KBM-7 (cell line): ENCODE measurements around the gene STIM2.

ENCODE experiments used
- DNase-seq: peaks from one replicate; pipeline ENCODE4 v3.0.0-alpha.2; 2015
- in situ Hi-C: fragments of 300-500 bp; cut with MboI; formaldehyde crosslinking; loops from 2 replicates; pipeline ENCODE4 v1.14.3; 2020; ENCODE audit warnings: low sequenced_read_pairs, low pct_unique_long_range_greater_than_20kb, mixed read lengths

STIM2 gene

DNA sequence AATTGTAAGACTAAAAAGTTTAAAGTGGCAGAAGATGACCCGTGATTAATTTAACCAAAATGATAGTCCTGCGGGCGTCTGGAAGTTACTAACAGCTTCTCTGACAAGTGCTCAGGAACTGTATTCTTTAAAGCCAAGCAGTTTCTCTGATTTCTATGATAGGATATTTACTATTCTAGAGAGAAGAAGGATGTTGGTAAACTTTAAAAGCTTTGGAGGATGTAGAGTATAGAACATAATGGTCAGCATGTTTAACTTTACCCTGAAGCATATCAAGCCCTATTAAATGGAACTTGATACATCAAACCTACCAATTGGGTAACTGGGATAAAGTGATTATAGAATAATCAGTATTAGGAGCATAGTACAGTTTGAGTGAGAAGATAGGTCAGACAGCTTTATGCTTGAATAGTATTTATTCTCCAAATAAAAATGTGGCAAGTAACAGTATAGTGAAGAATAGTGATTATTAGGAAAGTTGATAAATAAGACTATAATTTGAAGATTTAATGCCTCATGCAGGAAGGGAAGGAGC lies 1.8 kb downstream of the STIM2 start:
- DNase-seq: no peak
- in situ Hi-C loops: no loop called here

DNA sequence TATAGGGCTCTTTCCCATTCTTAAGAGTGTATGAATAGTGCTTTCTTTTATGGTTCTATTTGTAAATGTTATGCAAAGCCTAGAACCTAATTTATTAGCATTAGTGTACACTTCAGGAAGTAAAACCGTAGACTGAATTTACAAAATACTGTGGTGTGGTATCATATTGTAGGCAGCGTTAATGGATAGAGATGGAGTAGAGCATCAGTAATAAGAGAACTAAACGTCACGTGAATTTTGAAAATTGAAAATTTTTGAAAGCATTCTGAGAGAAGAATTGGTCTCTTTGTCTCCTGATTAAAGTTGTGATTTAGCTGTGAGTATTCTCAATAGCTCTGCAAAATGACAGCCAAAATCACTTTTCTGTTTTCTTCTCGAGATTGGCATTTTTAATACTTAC lies 2.9 kb downstream of the STIM2 start:
- no peak for DNase-seq

DNA sequence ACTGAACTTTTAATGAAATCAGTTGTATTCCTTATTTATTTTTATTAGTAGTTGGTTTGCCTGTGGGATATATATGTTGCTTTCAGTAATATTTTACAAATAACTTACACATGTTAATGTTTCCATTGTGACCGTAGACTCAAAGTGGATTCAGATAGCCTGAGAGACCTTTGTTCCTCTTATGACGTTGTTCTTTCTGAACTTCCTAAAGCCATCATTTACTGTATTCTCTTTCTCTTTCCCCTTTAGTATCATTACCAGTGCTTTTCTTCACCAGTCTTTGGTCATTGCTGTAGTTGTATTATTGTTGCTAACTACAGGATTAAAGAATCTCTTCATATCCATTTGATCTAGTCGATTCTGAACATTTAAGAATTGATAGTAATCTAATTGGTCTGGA lies 4.3 kb downstream of the STIM2 start:
- no peak for DNase-seq
- in situ Hi-C loops: no loop called here

More for the DNA sequence above, 2.9 kb downstream of the STIM2 start:
- in situ Hi-C loops: no loop called here

DNA sequence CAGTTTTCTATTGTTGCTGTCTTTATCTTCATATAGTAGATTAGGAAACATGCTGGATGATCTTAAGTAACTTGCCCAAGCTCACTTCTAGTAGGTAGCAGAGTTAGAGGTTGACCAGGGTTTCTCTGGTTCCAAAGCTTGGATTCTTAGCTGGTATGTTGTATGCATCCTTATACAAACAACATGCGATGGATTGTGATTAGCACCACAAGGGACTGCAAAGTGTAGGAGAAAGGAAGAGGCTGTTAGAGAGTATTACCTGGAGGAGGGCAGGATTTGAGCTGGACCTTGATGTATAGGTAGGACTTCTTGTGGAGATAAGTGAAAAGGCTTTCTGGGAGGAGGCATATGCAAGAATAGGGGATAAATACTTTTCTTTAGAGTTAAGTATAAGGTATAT lies 5.6 kb downstream of the STIM2 start:
- DNase-seq: no peak
- in situ Hi-C loops: no loop called here

DNA sequence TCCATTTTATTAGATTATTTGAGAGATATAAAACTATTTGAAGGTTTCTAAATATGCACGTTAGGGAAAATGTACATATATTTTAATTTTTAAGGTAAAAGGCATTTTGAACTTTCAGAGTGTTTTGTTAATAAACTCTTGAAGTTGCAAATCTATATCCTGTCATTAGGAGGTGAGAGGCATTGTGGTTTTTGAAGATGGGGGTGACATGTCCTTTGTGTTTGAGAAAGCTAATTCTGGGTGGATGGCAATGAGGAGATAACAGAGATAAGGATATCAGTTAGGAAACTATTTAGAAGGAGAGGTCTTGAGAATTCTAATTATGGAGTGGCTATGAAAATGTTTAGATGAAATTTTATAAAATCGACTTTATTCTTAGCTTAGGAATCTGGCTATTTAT lies 6.1 kb downstream of the STIM2 start:
- in situ Hi-C loops: no loop called here

DNA sequence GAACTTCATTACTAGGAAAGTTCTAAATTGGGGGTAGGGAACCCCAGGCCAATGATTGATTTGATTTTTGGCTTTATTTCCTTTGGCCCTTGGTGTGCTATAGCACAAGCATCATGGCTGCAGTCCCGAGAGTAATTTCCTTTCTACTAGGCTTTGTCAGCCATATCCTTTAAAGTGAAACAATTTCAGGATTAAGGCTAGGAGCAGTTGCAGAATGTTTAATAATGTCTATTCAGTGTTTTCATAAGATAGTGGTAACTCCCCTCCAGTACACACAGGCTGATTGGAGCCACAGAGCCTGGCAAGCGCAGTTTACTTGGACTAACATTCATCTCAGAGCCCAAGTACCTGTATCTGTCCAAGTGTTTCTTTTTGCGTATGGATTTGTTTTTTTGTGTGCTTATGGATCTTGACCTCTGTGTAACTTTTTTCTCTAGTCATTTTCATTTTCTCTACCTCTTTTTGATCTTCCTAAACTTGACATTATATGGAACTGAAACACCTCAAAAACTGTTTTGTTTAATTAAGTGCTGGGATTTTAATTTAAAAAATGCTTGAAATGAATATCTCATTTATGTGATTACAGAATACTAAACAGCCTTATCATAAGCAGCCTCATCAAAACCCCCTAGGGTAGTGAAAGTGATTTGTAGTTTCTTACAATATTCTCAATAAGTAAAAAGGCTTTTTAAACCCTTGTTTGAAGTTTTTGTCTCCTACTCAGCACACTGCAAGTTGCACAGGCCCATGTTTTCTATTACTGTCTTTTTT lies 7.5 kb downstream of the STIM2 start:
- DNase-seq: no peak
- in situ Hi-C loops: no loop called here

More for the DNA sequence above, 6.1 kb downstream of the STIM2 start:
- no peak for DNase-seq

DNA sequence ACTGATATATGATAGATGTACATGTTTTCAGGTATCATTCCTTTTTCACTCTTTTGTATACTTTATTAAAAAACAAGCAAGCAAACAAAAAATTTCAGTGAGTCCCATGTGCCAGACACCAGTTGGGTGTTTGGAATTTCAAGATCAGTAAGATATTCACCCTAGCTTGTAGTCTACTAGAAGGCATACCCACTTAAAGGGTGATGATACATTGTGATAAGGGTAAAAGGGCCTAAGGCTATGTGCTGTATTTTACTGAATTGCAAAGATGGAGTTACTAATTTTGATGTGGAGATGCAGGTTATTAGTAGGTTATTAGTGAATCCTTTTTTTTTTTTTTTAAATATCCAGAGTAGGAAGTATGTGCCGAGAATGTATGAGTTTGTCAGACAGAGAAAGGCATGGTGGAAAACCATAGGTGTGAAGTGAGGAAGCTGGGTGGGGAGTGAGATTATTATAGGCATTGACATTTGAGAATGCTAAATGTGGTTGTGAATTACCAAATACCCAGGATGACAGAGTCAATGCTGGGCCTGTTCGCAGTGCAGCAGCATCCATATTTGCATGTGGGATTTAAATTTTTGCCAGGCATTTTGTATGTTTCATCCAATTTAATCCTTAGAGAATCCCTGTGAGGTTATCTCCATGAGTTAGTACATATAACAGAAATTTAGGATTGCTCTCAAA lies 10.1 kb downstream of the STIM2 start:
- in situ Hi-C loops: no loop called here
- no peak for DNase-seq

DNA sequence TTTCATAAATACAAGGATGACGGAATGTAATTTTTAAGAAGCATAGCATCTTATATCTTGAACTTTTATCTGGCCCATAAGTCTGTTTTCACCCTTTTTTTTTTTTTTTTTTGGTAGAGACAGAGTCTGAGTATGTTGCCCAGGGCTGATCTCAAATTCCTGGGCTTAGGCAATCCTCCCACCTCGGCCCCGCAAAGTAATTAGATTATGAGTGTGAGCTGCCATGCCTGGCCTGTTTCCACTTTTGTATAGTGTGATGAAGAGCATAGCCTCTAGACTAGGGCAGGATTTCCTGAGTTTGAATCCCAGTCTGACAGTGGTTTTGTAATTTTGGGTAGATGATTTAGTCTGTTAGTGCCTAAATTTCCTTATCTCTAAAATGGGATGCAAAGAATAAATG lies 11.0 kb downstream of the STIM2 start:
- in situ Hi-C loops: no loop called here
- DNase-seq: no peak

DNA sequence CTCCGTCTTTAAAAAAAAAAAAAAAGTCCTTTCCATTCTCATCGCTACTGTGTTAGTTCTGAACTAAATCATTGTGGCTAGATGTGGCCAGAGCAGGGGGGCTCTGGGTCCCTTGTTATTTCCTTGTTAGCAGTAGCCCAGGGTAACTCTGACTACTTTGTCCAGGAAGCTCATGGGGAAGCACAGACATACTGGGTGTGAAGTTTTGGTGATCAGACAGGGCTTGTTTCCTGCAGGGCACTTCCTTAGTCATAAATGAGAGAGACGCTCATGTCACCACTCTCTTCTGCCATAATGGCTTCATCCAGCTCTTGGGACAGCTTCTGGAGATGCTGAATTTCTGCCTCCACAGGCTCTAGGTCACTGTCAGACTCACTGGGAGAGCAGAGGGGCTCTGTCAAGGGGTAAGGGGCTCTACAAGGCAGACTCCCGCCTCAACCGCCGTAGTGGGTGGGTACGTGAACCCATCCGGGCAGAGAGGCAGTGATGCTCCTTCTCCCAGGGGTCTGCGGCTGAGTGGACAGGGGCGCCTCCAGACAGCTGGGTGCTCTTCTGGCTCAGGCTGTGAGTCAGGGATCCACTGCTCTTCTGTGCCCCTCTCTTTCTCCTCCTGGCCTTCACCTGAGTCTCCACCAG lies 12.9 kb downstream of the STIM2 start:
- no peak for DNase-seq
- in situ Hi-C loops: no loop called here

DNA sequence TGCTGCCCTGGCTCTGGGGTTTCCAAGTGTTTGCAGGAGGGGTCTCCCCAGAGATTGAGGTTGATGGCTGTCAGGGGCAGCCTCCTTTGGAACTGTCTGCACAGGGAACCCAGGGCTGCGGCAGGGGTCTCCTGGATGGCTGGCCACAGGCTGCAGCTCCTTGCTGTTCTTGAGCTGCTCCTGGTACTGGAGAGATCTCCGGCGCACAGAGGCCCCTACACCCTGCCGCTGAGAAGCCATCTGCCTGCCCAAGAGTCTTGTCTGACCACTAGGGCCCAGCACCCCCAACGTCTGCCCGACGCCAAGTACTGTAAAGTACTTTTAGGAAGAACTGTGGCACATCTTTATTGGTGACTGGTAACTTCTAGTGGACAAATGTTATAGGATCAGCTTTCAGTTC lies 13.5 kb downstream of the STIM2 start:
- in situ Hi-C loops: no loop called here
- DNase-seq: no peak

DNA sequence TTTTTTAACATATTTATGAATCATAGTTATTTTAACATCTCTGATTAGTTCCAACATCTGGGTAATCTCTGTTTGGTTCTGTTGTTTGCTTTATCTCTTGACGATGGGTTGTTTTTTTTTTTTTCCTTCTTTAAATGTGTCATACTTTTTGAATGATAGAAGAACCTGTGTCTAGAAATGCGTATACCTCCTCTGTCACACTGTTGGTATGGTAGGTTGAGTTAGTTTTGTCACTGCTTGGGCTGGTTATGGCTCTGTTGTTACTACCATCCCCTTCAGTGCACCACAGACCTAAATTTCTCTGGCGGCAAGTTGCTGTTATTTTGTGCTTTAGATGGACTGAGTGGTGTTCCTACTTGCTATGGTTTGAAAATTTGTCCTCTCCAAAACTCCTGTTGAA lies 16.8 kb downstream of the STIM2 start:
- DNase-seq: no peak
- in situ Hi-C loops: no loop called here

DNA sequence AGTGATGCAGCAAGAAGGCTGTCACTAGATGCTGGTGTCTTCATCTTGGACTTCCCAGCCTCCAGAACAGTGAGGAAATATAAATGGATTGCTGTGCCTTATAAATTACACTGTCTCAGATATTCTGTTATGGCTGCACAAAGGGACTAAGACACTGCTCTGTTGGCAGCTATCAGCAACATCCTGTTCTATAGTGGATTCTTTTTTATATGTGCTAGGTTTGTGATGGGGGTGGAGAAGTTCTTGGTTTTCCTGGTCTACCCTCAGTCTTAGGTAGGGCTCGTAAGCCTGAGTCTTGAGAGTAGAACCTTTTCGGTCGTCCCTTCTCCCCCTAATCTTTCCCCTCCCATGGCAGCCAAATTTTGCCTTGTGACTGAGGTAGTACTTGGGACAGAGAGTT lies 17.3 kb downstream of the STIM2 start:
- in situ Hi-C loops: no loop called here
- no peak for DNase-seq

DNA sequence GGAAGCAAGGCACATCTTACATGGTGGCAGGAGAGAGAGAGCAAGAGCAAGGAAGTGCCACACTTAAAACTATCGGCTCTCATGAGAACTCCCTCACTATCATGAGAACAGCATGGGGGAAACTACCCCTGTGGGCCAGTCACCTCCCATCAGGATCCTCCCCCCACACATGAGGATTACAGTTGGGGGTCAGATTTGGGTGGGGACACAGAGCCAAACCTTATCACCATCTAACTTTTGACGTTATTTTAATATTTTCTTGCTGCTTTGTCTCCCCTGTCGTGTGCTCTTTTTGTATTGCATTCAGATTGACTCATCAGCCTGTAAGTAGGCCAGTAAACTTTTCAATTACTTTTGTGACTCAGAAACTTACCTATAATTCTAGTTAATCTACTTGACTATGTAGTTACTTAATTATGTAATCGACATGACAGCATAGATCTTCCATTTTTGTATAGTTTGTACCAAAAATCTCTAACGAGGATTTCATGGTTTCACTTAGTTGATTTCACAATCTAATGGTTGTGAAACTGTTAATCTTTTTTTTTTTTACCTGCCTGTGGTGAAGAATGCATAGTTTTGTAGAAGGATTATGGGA lies 18.3 kb downstream of the STIM2 start:
- DNase-seq: no peak
- in situ Hi-C loops: no loop called here

DNA sequence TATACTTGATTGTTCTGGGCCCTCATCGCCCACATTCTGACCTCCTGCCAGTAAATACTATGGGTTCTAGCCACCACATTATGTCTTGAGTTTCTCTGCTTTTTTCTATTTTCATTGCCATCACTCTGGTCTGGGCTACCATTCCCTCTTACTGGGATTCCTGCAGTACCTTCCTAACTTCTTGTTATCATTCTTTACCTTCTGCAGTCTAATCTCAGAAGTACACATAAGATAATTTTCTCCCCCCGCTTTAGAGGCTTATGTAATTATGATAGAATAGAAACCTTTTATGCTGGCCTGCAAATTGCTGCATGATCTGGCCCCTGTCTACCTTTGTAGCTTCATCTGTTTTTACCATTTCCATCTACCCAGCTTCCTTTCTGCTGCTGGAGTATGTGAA lies 19.2 kb downstream of the STIM2 start:
- in situ Hi-C loops: no loop called here
- no peak for DNase-seq

DNA sequence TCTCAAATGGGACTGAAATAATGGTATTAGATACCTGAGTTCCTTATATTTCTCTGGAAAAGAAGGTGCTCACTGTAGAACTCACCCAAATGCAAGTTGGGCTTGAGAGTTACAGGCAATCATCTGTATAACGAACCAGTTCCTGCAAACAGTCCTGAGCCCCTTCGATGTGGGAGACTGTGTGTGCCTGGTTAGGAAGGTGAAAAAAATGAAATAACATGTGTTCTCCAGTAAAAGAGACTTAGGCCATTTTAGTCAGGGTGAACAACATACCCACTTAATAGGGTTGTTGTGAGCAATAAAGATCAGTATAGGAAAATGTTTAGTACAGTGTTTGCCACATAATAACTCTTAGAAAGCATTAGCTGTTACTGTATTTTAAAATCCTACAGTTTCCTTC lies 23.4 kb downstream of the STIM2 start:
- DNase-seq: no peak
- in situ Hi-C loops: no loop called here

DNA sequence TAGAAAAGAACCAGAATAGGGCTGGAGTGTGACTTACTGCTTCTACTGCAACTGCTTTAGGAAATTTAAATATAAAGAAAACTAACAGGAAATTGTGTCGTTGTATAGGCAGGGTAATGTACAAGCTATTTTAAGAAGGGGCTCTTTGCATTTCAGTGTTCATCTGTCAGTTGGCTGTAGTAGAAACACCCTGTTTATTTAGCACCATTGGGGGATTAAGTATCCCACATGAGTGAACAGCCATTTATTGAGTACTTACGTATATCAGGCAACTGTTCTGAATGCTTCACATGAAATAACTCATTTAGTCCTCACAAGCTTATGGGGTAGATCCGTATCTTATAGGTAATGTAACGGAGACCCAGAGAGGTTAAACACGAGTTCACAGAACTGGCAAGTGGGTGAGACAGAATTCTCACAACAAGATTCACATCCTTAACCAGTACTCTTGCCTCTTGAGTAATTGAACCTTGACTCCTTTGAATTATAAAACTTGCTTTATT lies 23.9 kb downstream of the STIM2 start:
- no peak for DNase-seq
- in situ Hi-C loops: no loop called here

DNA sequence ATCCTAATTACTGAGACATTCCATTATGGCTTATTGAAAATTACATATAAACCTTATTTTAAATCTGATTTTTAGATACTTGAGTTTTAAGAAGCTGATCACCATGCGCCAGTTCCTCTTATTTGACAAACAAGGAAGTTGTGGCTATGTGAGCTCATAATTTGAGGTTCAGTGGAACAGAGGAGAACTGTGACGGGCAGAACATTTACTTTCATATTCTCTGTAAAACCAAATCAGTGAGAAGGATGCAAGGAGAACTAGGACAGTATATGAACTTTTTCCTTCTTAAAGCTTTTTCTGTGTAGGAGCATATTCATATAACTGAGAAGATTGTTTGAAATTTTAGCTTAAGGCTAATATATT lies 25.3 kb downstream of the STIM2 start:
- in situ Hi-C loops: no loop called here

DNA sequence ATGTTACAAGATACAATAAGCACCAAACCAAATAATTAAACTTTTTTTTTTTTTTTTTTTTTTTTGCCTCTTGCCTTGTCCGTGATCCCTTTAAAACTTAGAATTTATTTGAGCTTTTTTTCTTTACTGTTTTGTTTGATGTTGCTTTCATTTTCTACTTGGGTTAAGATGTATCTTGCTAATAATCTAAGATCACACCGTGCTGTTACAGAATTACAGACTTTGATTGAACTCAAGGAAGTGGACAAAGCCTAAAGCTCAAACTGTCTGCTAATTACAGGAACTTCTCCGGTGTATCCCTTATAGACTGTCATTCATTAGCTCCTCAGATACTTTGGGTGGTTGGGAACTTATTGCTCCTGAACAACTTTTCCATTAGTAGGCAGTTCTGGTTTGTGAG lies 26.5 kb downstream of the STIM2 start:
- no peak for DNase-seq
- in situ Hi-C loops: no loop called here

More for the DNA sequence above, 25.3 kb downstream of the STIM2 start:
- DNase-seq: peak; percentile 85

DNA sequence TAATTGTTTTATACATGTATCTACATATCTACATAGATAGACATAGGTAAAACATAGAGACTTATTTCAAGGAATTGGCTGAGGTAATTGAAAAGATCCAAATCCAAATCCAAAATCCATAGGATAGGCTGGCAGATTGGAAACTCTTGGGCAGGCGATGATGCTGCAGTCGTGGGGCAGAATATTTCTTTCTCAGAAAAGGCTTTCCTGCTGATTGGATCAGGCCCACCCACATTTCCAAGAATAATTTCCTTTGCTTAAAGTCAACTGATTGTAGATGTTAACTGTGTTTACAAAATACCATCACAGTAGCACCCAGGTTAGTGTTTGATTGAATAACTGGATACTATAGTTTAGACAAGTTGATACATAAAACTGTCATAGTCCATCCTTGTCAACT lies 27.2 kb downstream of the STIM2 start:
- no peak for DNase-seq
- in situ Hi-C loops: no loop called here

DNA sequence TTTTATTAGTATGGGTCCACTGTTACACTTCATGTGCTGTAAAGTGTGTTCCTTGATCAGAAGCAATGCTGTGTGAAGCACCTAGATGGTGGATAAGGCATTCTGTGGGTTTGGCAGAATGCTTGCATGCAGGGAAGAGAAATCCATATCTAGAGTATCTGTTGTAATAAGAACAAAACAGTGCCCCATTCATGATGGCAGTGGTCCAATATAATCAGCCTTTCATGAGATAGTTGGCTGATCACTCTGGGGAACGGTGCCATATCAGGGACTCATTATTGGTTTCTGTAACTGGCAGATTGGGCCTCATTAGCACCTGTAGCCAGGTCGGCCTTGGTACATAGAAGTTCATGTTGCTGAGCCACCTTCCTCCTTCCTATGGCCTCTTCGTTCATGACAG lies 28.7 kb downstream of the STIM2 start:
- DNase-seq: no peak
- in situ Hi-C loops: no loop called here
